Stomach (tissue), 9 donors: ENCODE results near the gene GFI1B. TPM values are rescaled to one million over a fixed set of nuclear protein-coding genes. Genes with fewer than 3 reads are reported as not detected.

ENCODE experiments used
- DNase-seq, 2 donors: peaks; one replicate each; pipeline versions ENCODE4 v3.0.0 to v3.0.0-alpha.2; 2013 to 2019
- H3K27ac ChIP-seq, 5 donors: fragments of 200-600 bp in 4 of 5; sonication (generic) in 4 of 5; one replicate each; pipeline ENCODE4 v1.5.1; 2013 to 2019; ENCODE audit warnings: mild to moderate bottlenecking in 1 of 5, moderate library complexity in 1 of 5
- H3K27me3 ChIP-seq, 3 donors: fragments of 200-600 bp; sonication (generic); one replicate each; pipeline ENCODE4 v1.5.1; 2017 to 2019; ENCODE audit warnings: mixed run types in 1 of 3
- H3K36me3 ChIP-seq, 4 donors: fragments of 200-600 bp; sonication (generic); 1 replicate in 3 of 4; 2 replicates in 1 of 4; pipeline ENCODE4 v1.5.1; 2016 to 2019
- H3K4me1 ChIP-seq, 4 donors: fragments of 200-600 bp; sonication (generic); one replicate each; pipeline ENCODE4 v1.5.1; 2016 to 2019
- H3K4me3 ChIP-seq, 4 donors: fragments of 200-600 bp; sonication (generic) in 3 of 4; one replicate each; pipeline ENCODE4 v1.5.1; 2016 to 2019; ENCODE audit warnings: mild to moderate bottlenecking in 1 of 4
- H3K9me3 ChIP-seq, 4 donors: fragments of 200-600 bp; sonication (generic); one replicate each; pipeline ENCODE4 v1.5.1; 2016 to 2019
- CTCF ChIP-seq, 7 experiments: fragments of 450-650 bp in 4 of 7; fragments of 200-600 bp in 3 of 7; sonication (generic) in 3 of 7; IDR thresholded peaks; one replicate each; pipeline ENCODE4 v1.5.1; 2016 to 2019; ENCODE audit warnings: antibody characterized with exemption in 7 of 7, control low read depth in 2 of 7, mild to moderate bottlenecking in 1 of 7
- EP300 ChIP-seq: sonication (generic); formaldehyde crosslinking; IDR thresholded peaks from one replicate; pipeline ENCODE4 v1.6.1; 2017; ENCODE audit warnings: antibody characterized with exemption
- POLR2A ChIP-seq, 4 donors: fragments of 450-650 bp; IDR thresholded peaks; one replicate each; pipeline ENCODE4 v1.6.1; 2016; ENCODE audit warnings: antibody characterized with exemption in 4 of 4, control low read depth in 2 of 4, mild to moderate bottlenecking in 1 of 4, moderate library complexity in 1 of 4
- POLR2AphosphoS5 ChIP-seq, 3 donors: sonication (generic); formaldehyde crosslinking; IDR thresholded peaks; one replicate each; pipeline ENCODE4 v1.6.1; 2016; ENCODE audit warnings: antibody characterized with exemption in 3 of 3
- WGBS, 5 donors: extraction: QIAGEN DNeasy Blood & Tissue Kit in 3 of 5; methylation state at CpG; one replicate each; pipeline versions ENCODE4 v1.1.5 to v1.1.7; 2013 to 2018; 5-methylcytosine and 5-hydroxymethylcytosine counted together
- intact Hi-C: fragments of 100-400 bp; cut with DNase I; formaldehyde crosslinking; loops from one replicate; pipeline ENCODE4 v1.15.1; 2023; ENCODE audit warnings: low total_unique reads
- polyA plus RNA-seq, 3 donors: library from polyadenylated mRNA; stranded (reverse); fragments of 200-250 nt; gene quantifications; one replicate each; pipeline ENCODE4 v1.2.3, GENCODE V29; 2013
- total RNA-seq, 5 donors: library from RNA; depleted of rRNA; stranded (reverse); fragments of >200 nt; gene quantifications; one replicate each; pipeline versions ENCODE4 v1.1.0 to v1.2.3, GENCODE V29; 2014 to 2016
- donor health status: healthy with polysubstance abuse.
- donor health status: Bipolar disorder and iron deficiency.
- donor health status: healthy.

GFI1B gene
- total and polyA plus RNA-seq, 8 donors: 1.0 TPM; not detected in 7

- peaks cover 0 to 86% (median 33%) of the 10 kb centered on the region in 3 donors for H3K27me3 ChIP-seq
- TF ChIP-seq EP300: no peak
- TF ChIP-seq POLR2A (IDR thresholded peaks at IDR 0.05): no peak
- TF ChIP-seq POLR2AphosphoS5 (IDR thresholded peaks at IDR 0.05): no peak
- TF ChIP-seq CTCF (IDR thresholded peaks at IDR 0.05): no peak
- WGBS, 5 donors: 83 to 92% (median 85%) methylated on average over 8 to 14 of the region's 14 CpGs
Observed at GRCh38 chr9:132990781-132991180, 12.3 kb downstream of the GFI1B start.

GRCh38 chr9:132991351-132992300 is 13.1 kb downstream of the GFI1B start:
- Histone ChIP-seq H3K27ac (no peak overlapping the region), H3K9me3 (no peaks in the 10 kb centered on the region), H3K4me1 (peaks cover 0 to 21% (median 7%) of the 10 kb centered on the region in 4 donors), H3K4me3 (no peak overlapping the region), H3K36me3 (no peaks in the 10 kb centered on the region), H3K27me3 (peaks cover 0 to 86% (median 31%) of the 10 kb centered on the region in 3 donors)
- DNase-seq: no peak
- 52 to 70% (median 65%) methylated on average over 16 of the region's 16 CpGs for WGBS, 5 donors
- intact Hi-C loops: no loop called here
- TF ChIP-seq CTCF (IDR thresholded peaks at IDR 0.05) (no peak), POLR2AphosphoS5 (IDR thresholded peaks at IDR 0.05) (no peak), POLR2A (IDR thresholded peaks at IDR 0.05) (no peak), EP300 (no peak)

More at GRCh38 chr9:132990781-132991180, 12.3 kb downstream of the GFI1B start:
- no peaks in the 10 kb centered on the region for H3K9me3 ChIP-seq
- no peak overlapping the region for H3K4me3 ChIP-seq
- intact Hi-C loops: no loop called here
- DNase-seq: no peak
- no peaks in the 10 kb centered on the region for H3K36me3 ChIP-seq
- H3K4me1 ChIP-seq: peaks cover 0 to 21% (median 7%) of the 10 kb centered on the region in 4 donors
- no peak overlapping the region for H3K27ac ChIP-seq

- Histone ChIP-seq H3K4me1 (peaks cover 0 to 21% (median 7%) of the 10 kb centered on the region in 4 donors), H3K27me3 (peaks cover 0 to 78% (median 28%) of the 10 kb centered on the region in 3 donors), H3K4me3 (no peak overlapping the region), H3K36me3 (no peaks in the 10 kb centered on the region), H3K27ac (no peak overlapping the region), H3K9me3 (no peaks in the 10 kb centered on the region)
- intact Hi-C loops: no loop called here
- WGBS, 5 donors: 25 to 46% (median 33%) methylated on average over 13 to 14 of the region's 14 CpGs
- DNase-seq: no peak
- TF ChIP-seq POLR2AphosphoS5 (IDR thresholded peaks at IDR 0.05) (no peak), EP300 (no peak), CTCF (IDR thresholded peaks at IDR 0.05) (no peak), POLR2A (IDR thresholded peaks at IDR 0.05) (no peak)
Observed at GRCh38 chr9:132993511-132993939, 15.0 kb downstream of the GFI1B start.

GRCh38 chr9:132994410-132995120 is 16.1 kb downstream of the GFI1B start:
- no peak overlapping the region for H3K27ac ChIP-seq
- TF ChIP-seq POLR2A (IDR thresholded peaks at IDR 0.05) (no peak), POLR2AphosphoS5 (IDR thresholded peaks at IDR 0.05) (peak in 1 of 3 donors; percentile 57)

More at GRCh38 chr9:132994410-132995120, 16.1 kb downstream of the GFI1B start:
- H3K4me3 ChIP-seq: no peak overlapping the region
- H3K36me3 ChIP-seq: no peaks in the 10 kb centered on the region
- peaks cover 0 to 21% (median 7%) of the 10 kb centered on the region in 4 donors for H3K4me1 ChIP-seq
- peaks cover 0 to 78% (median 28%) of the 10 kb centered on the region in 3 donors for H3K27me3 ChIP-seq
- DNase-seq: peak; percentile 48 to 87
- H3K9me3 ChIP-seq: no peaks in the 10 kb centered on the region
- intact Hi-C loops: no loop called here
- 12 to 30% (median 21%) methylated on average over 12 to 13 of the region's 13 CpGs for WGBS, 5 donors
